HT-29 (cell line): ENCODE measurements around the gene MOCS3. TPM values are rescaled to one million over a fixed set of nuclear protein-coding genes. Genes with fewer than 3 reads are reported as not detected.

Source experiments
- DNase-seq: peaks from one replicate; pipeline ENCODE4 v3.0.0-alpha.2; 2015; ENCODE audit warnings: low spot score
- total RNA-seq: library from RNA; depleted of rRNA; stranded (reverse); fragments of >200 nt; shearing (Covaris generic); gene quantifications from 2 replicates; pipeline ENCODE4 v1.2.3, GENCODE V29; 2014

Gene MOCS3
- total RNA-seq, 1 experiment from 2014 or later = 14.9 TPM

GRCh38 chr20:50981714-50982048 lies 23.1 kb downstream of the MOCS3 start:
- no peak for DNase-seq

GRCh38 chr20:50982363-50982762 lies 23.7 kb downstream of the MOCS3 start:
- DNase-seq = peak; percentile 58

GRCh38 chr20:50983321-50983720 lies 24.7 kb downstream of the MOCS3 start:
- DNase-seq = no peak

GRCh38 chr20:50987493-50988210 lies 29.0 kb downstream of the MOCS3 start:
- peak; percentile 98 for DNase-seq

GRCh38 chr20:50991076-50991475 lies 32.5 kb downstream of the MOCS3 start:
- DNase-seq = no peak

- DNase-seq = no peak
Observed at GRCh38 chr20:50992336-50992732, 33.7 kb downstream of the MOCS3 start.

GRCh38 chr20:50992733-50993457 lies 34.3 kb downstream of the MOCS3 start:
- DNase-seq = peak; percentile 93

- DNase-seq = no peak
Observed at GRCh38 chr20:50993876-50994275, 35.3 kb downstream of the MOCS3 start.

- no peak for DNase-seq
Observed at GRCh38 chr20:50995506-50995905, 36.9 kb downstream of the MOCS3 start.

GRCh38 chr20:50996901-50997865 lies 38.6 kb downstream of the MOCS3 start:
- DNase-seq = no peak

GRCh38 chr20:50999355-50999754 lies 40.7 kb downstream of the MOCS3 start:
- no peak for DNase-seq

GRCh38 chr20:51001430-51002265 lies 43.0 kb downstream of the MOCS3 start:
- DNase-seq = no peak

- no peak for DNase-seq
Observed at GRCh38 chr20:51002633-51003032, 44.0 kb downstream of the MOCS3 start.

- no peak for DNase-seq
Observed at GRCh38 chr20:51003753-51004152, 45.1 kb downstream of the MOCS3 start.

- no peak for DNase-seq
Observed at GRCh38 chr20:51004305-51004727, 45.7 kb downstream of the MOCS3 start.

- DNase-seq = no peak
Observed at GRCh38 chr20:51004781-51005180, 46.2 kb downstream of the MOCS3 start.

GRCh38 chr20:51005214-51005613 lies 46.6 kb downstream of the MOCS3 start:
- no peak for DNase-seq

GRCh38 chr20:51008718-51009117 lies 50.1 kb downstream of the MOCS3 start:
- no peak for DNase-seq

GRCh38 chr20:51009303-51010042 lies 50.9 kb downstream of the MOCS3 start:
- no peak for DNase-seq

- no peak for DNase-seq
Observed at GRCh38 chr20:51010043-51010365, 51.4 kb downstream of the MOCS3 start.

GRCh38 chr20:51010932-51011331 lies 52.3 kb downstream of the MOCS3 start:
- DNase-seq = no peak
